ENCODE measurements around the gene CIB2.

Gene CIB2

DNA sequence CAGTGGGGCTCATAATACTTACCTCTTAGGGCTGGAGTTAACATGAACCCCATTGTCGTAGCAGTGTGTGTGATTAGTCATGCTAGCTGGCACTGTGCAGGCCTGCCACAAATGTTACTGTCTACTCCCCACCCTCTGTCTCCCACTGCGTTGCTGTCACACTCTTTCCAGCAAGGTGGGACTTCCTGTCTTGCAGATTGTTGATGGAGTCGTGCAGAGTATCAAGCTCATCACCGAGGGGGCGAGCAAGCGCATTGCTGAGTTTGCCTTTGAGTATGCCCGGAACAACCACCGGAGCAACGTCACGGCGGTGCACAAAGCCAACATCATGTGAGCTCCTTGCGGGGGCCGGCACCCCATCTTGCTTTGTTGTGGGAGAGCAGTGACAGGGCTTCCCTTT is 30.8 kb upstream of the CIB2 start:
- TF ChIP-seq, protein P1, sequence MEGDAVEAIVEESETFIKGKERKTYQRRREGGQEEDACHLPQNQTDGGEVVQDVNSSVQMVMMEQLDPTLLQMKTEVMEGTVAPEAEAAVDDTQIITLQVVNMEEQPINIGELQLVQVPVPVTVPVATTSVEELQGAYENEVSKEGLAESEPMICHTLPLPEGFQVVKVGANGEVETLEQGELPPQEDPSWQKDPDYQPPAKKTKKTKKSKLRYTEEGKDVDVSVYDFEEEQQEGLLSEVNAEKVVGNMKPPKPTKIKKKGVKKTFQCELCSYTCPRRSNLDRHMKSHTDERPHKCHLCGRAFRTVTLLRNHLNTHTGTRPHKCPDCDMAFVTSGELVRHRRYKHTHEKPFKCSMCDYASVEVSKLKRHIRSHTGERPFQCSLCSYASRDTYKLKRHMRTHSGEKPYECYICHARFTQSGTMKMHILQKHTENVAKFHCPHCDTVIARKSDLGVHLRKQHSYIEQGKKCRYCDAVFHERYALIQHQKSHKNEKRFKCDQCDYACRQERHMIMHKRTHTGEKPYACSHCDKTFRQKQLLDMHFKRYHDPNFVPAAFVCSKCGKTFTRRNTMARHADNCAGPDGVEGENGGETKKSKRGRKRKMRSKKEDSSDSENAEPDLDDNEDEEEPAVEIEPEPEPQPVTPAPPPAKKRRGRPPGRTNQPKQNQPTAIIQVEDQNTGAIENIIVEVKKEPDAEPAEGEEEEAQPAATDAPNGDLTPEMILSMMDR (IDR thresholded peaks at IDR 0.05; ENCODE audit: low read depth, low read length, poor library complexity, severe bottlenecking), result no peak
- no peak for TF ChIP-seq EZH2phosphoT487 (IDR thresholded peaks at IDR 0.05; ENCODE audit: borderline replicate concordance, low read length)
- Histone ChIP-seq H3K4me3 (ENCODE audit: low read length) (no peak overlapping the region), H3K79me2 (ENCODE audit: control insufficient read depth, low read length) (no peaks in the 10 kb centered on the region), H3K4me1 (ENCODE audit: control insufficient read depth, low read length) (peaks cover 4% of the 10 kb centered on the region), H3K36me3 (ENCODE audit: control insufficient read depth, low read length) (peaks cover 69% of the 10 kb centered on the region), H3K4me2 (ENCODE audit: low read length) (no peak overlapping the region), H3K9me2 (replicated peaks; ENCODE audit: control insufficient read depth, low read length) (no peaks in the 10 kb centered on the region), H3K27ac (ENCODE audit: low read depth, low read length) (no peak overlapping the region), H3K27me3 (ENCODE audit: control insufficient read depth, low read length) (no peaks in the 10 kb centered on the region), H4K20me1 (ENCODE audit: control insufficient read depth, insufficient read depth, low read depth, low read length) (no peaks in the 10 kb centered on the region), H3F3A (ENCODE audit: control insufficient read depth, insufficient read depth) (no peaks in the 10 kb centered on the region), H3K9me3 (ENCODE audit: control insufficient read depth, insufficient read depth, low read length) (no peaks in the 10 kb centered on the region)

DNA sequence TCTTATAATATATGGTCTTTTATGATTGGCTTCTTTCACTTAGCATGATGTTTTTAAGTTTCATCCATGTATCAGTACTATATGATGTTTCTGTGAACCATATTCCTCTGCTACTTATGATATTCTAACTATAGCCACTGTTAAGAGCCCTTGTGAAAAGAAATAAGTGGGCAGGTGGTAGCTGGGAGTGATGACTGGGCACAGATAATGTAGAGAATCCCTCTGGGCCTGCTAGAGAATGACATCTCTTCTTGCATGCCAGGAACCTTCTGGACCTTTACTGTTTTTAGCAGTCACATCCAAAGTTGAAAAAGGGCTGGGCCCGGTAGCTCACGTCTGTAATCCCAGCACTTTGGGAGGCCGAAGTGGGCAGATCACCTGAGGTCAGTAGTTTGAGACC is 28.1 kb upstream of the CIB2 start:
- H3K4me2 ChIP-seq (ENCODE audit: low read length), result no peak overlapping the region

GRCh38 chr15:78157203-78157602 is 26.0 kb upstream of the CIB2 start:
- no peak overlapping the region for H3K4me3 ChIP-seq (ENCODE audit: low read length)
- no peak overlapping the region for H3K27ac ChIP-seq (ENCODE audit: low read depth, low read length)
- no peaks in the 10 kb centered on the region for H4K20me1 ChIP-seq (ENCODE audit: control insufficient read depth, insufficient read depth, low read depth, low read length)
- peaks cover 31% of the 10 kb centered on the region for H3K79me2 ChIP-seq (ENCODE audit: control insufficient read depth, low read length)
- H3K4me2 ChIP-seq (ENCODE audit: low read length), result no peak overlapping the region
- no peaks in the 10 kb centered on the region for H3K9me2 ChIP-seq (replicated peaks; ENCODE audit: control insufficient read depth, low read length)
- TF ChIP-seq EZH2phosphoT487 (IDR thresholded peaks at IDR 0.05; ENCODE audit: borderline replicate concordance, low read length), result no peak
- TF ChIP-seq, protein P1 (IDR thresholded peaks at IDR 0.05; ENCODE audit: low read depth, low read length, poor library complexity, severe bottlenecking), result no peak
- peaks cover 13% of the 10 kb centered on the region; the same call in 1 of the 2 replicates for H3F3A ChIP-seq (ENCODE audit: control insufficient read depth, insufficient read depth)
- no peaks in the 10 kb centered on the region for H3K4me1 ChIP-seq (ENCODE audit: control insufficient read depth, low read length)
- no peaks in the 10 kb centered on the region for H3K9me3 ChIP-seq (ENCODE audit: control insufficient read depth, insufficient read depth, low read length)
- H3K27me3 ChIP-seq (ENCODE audit: control insufficient read depth, low read length), result no peaks in the 10 kb centered on the region
- H3K36me3 ChIP-seq (ENCODE audit: control insufficient read depth, low read length), result peaks cover 70% of the 10 kb centered on the region

More for the DNA sequence above, 28.1 kb upstream of the CIB2 start:
- Histone ChIP-seq H3K9me2 (replicated peaks; ENCODE audit: control insufficient read depth, low read length) (no peaks in the 10 kb centered on the region), H3K79me2 (ENCODE audit: control insufficient read depth, low read length) (peaks cover 13% of the 10 kb centered on the region), H3K27ac (ENCODE audit: low read depth, low read length) (no peak overlapping the region), H4K20me1 (ENCODE audit: control insufficient read depth, insufficient read depth, low read depth, low read length) (no peaks in the 10 kb centered on the region), H3K4me1 (ENCODE audit: control insufficient read depth, low read length) (no peaks in the 10 kb centered on the region), H3K36me3 (ENCODE audit: control insufficient read depth, low read length) (peaks cover 69% of the 10 kb centered on the region), H3K27me3 (ENCODE audit: control insufficient read depth, low read length) (no peaks in the 10 kb centered on the region), H3F3A (ENCODE audit: control insufficient read depth, insufficient read depth) (peaks cover 11% of the 10 kb centered on the region; the same call in 1 of the 2 replicates), H3K9me3 (ENCODE audit: control insufficient read depth, insufficient read depth, low read length) (no peaks in the 10 kb centered on the region), H3K4me3 (ENCODE audit: low read length) (no peak overlapping the region)
- TF ChIP-seq, protein P1 (IDR thresholded peaks at IDR 0.05; ENCODE audit: low read depth, low read length, poor library complexity, severe bottlenecking), result no peak
- no peak for TF ChIP-seq EZH2phosphoT487 (IDR thresholded peaks at IDR 0.05; ENCODE audit: borderline replicate concordance, low read length)

All from DOHH2 (cell line).